GM23338 (cell line): ENCODE results near the gene CGB1. TPM values are rescaled to one million over a fixed set of nuclear protein-coding genes. Genes with fewer than 3 reads are reported as not detected.

Source experiments
- ATAC-seq: fragments of 200-7000 bp; cut with Tn5 transposase; 3 replicates; pipeline ENCODE4 v1.9.1; 2020
- DNase-seq: peaks from one replicate; pipeline ENCODE4 v3.0.0-alpha.2; 2015; ENCODE audit warnings: low spot score
- H2AFZ ChIP-seq: fragments of 200-600 bp; sonication (generic); 2 replicates; pipeline ENCODE4 v1.8.0; 2016; ENCODE audit warnings: antibody characterized with exemption, mild to moderate bottlenecking, moderate library complexity
- H3F3A ChIP-seq: fragments of 200-600 bp; sonication (generic); replicated peaks from 2 replicates; pipeline ENCODE4 v1.8.0; 2017; ENCODE audit warnings: antibody characterized with exemption, mixed run types, low read depth
- H3K27ac ChIP-seq: fragments of 200-600 bp; sonication (generic); 2 replicates; pipeline ENCODE4 v1.6.1; 2016; ENCODE audit warnings: low read depth
- H3K27me3 ChIP-seq: fragments of 200-600 bp; sonication (generic); 2 replicates; pipeline ENCODE4 v1.8.0; 2016; ENCODE audit warnings: mild to moderate bottlenecking, mixed run types, moderate library complexity; ENCODE audit not compliant: insufficient read depth
- H3K36me3 ChIP-seq: fragments of 200-600 bp; sonication (generic); 2 replicates; pipeline ENCODE4 v1.8.0; 2016; ENCODE audit warnings: mild to moderate bottlenecking; ENCODE audit not compliant: insufficient read depth
- H3K4me1 ChIP-seq: fragments of 200-600 bp; sonication (generic); 2 replicates; pipeline ENCODE4 v1.8.0; 2016; ENCODE audit warnings: mild to moderate bottlenecking, moderate library complexity; ENCODE audit not compliant: insufficient read depth
- H3K4me2 ChIP-seq: fragments of 200-600 bp; sonication (generic); 2 replicates; pipeline ENCODE4 v1.7.1; 2017; ENCODE audit warnings: mixed run types
- H3K4me3 ChIP-seq: fragments of 200-600 bp; sonication (generic); 2 replicates; pipeline ENCODE4 v1.6.1; 2016; ENCODE audit warnings: mixed run types
- H3K79me2 ChIP-seq: fragments of 200-600 bp; sonication (generic); replicated peaks from 2 replicates; pipeline ENCODE4 v1.8.0; 2017; ENCODE audit warnings: mild to moderate bottlenecking; ENCODE audit not compliant: insufficient read depth
- H3K9me2 ChIP-seq: fragments of 200-600 bp; sonication (generic); 2 replicates; pipeline ENCODE4 v1.8.0; 2017; ENCODE audit not compliant: insufficient read depth
- H4K20me1 ChIP-seq: fragments of 200-600 bp; sonication (generic); replicated peaks from 2 replicates; pipeline ENCODE4 v1.8.0; 2017; ENCODE audit warnings: mild to moderate bottlenecking; ENCODE audit not compliant: insufficient read depth
- H3K27ac Mint-ChIP-seq: 2 replicates; pipeline ENCODE4 v1.8.0; 2020; ENCODE audit warnings: inconsistent platforms, mild to moderate bottlenecking, moderate library complexity, mixed read lengths
- H3K27me3 Mint-ChIP-seq: 3 replicates; pipeline ENCODE4 v1.8.0; 2022; ENCODE audit warnings: low read depth, mild to moderate bottlenecking, moderate library complexity, mixed read lengths, inconsistent platforms; ENCODE audit not compliant: insufficient read depth, poor library complexity
- H3K36me3 Mint-ChIP-seq: 3 replicates; pipeline ENCODE4 v1.8.0; 2021; ENCODE audit warnings: low read depth, mild to moderate bottlenecking, inconsistent platforms, moderate library complexity, mixed read lengths
- H3K4me1 Mint-ChIP-seq: 3 replicates; pipeline ENCODE4 v1.8.0; 2020; ENCODE audit warnings: mild to moderate bottlenecking, inconsistent platforms, mixed read lengths
- H3K4me3 Mint-ChIP-seq: 3 replicates; pipeline ENCODE4 v1.8.0; 2021; ENCODE audit warnings: moderate library complexity, mild to moderate bottlenecking, inconsistent platforms, mixed read lengths
- H3K9me3 Mint-ChIP-seq: 3 replicates; pipeline ENCODE4 v1.8.0; 2020; ENCODE audit warnings: moderate library complexity, mild to moderate bottlenecking, inconsistent platforms, mixed read lengths
- CREB1 ChIP-seq: fragments of 250-450 bp; sonication (Bioruptor Pico); IDR thresholded peaks from 2 replicates; pipeline ENCODE4 v1.5.0; 2020; ENCODE audit warnings: low read depth, mild to moderate bottlenecking, moderate library complexity
- EZH2 ChIP-seq: fragments of 200-600 bp; sonication (generic); IDR thresholded peaks from one replicate; pipeline ENCODE4 v1.8.0; 2017; ENCODE audit warnings: antibody characterized with exemption, mild to moderate bottlenecking, low read depth; ENCODE audit not compliant: unreplicated experiment
- EZH2phosphoT487 ChIP-seq: fragments of 200-600 bp; sonication (generic); IDR thresholded peaks from one replicate; pipeline ENCODE4 v1.8.1; 2018; ENCODE audit warnings: antibody characterized with exemption; ENCODE audit not compliant: unreplicated experiment
- JUNB ChIP-seq: IDR thresholded peaks from one replicate; pipeline ENCODE4 v1.6.1; 2016; ENCODE audit warnings: antibody characterized with exemption; ENCODE audit not compliant: unreplicated experiment
- NANOG ChIP-seq: IDR thresholded peaks from 2 replicates; pipeline ENCODE4 v1.6.1; 2016; ENCODE audit warnings: antibody characterized with exemption, borderline replicate concordance
- POLR2AphosphoS5 ChIP-seq: IDR thresholded peaks from 2 replicates; pipeline ENCODE4 v1.6.1; 2016; ENCODE audit warnings: antibody characterized with exemption, low read depth
- STAT1 ChIP-seq: IDR thresholded peaks from one replicate; pipeline ENCODE4 v1.6.1; 2016; ENCODE audit warnings: antibody characterized with exemption; ENCODE audit not compliant: unreplicated experiment
- ZNF331 ChIP-seq: fragments of 250-450 bp; sonication (Bioruptor Pico); IDR thresholded peaks from 2 replicates; pipeline ENCODE4 v1.5.0; 2020; ENCODE audit warnings: low read depth, mild to moderate bottlenecking, moderate library complexity
- polyA plus RNA-seq: library from polyadenylated mRNA; unstranded; fragments of >200 nt; fragmentation: Nextera tagmentation; extraction: Ambion mirVana; gene quantifications from 2 replicates; pipeline ENCODE4 v1.2.1, GENCODE V29; 2016
- total RNA-seq: library from RNA; depleted of rRNA; stranded (reverse); fragments of >200 nt; shearing (Covaris generic); gene quantifications from 2 replicates; pipeline ENCODE4 v1.2.3, GENCODE V29; 2014
- TF ChIP-seq, protein P1 (sequence below), 2 experiments: fragments of 200-600 bp in 1 of 2; sonication (generic) in 1 of 2; conservative IDR thresholded peaks; 2 replicates each; pipeline versions ENCODE4 v1.5.1 to v1.6.1; 2016 to 2017; ENCODE audit warnings: antibody characterized with exemption in 2 of 2, low read depth in 2 of 2, mild to moderate bottlenecking in 2 of 2, moderate library complexity in 1 of 2
- TF ChIP-seq, protein P2 (sequence below): fragments of 250-450 bp; sonication (Bioruptor Pico); IDR thresholded peaks from 2 replicates; pipeline ENCODE4 v1.5.0; 2020; ENCODE audit warnings: mild to moderate bottlenecking, moderate library complexity
- TF ChIP-seq, protein P3 (sequence below): IDR thresholded peaks from 2 replicates; pipeline ENCODE4 v1.6.1; 2016; ENCODE audit warnings: antibody characterized with exemption

CGB1 gene
- total and polyA plus RNA-seq, 2 experiments from 2014 or later = 0.52 TPM; not detected in 1

DNA sequence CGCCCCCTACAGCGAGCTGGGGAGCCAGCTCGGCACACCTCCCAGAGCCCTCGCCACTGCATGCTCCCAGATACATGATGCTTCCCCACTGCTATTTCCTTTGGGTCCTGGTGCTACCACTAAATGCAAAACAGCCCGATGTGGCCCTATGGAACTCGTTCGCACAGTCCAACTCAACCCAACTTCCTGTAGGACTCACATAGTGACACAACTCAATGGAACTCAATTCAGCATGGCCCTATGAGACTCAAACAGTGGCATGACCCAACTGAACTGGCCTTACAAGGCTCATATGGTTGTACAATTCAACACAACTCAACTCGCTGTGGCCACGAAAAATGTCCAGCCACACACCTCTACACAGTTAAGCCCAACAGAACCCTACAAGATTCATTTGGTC lies 32.3 kb upstream of the CGB1 start (continued):
- TF ChIP-seq STAT1 (no peak), NANOG (no peak), EZH2phosphoT487 (no peak)

DNA sequence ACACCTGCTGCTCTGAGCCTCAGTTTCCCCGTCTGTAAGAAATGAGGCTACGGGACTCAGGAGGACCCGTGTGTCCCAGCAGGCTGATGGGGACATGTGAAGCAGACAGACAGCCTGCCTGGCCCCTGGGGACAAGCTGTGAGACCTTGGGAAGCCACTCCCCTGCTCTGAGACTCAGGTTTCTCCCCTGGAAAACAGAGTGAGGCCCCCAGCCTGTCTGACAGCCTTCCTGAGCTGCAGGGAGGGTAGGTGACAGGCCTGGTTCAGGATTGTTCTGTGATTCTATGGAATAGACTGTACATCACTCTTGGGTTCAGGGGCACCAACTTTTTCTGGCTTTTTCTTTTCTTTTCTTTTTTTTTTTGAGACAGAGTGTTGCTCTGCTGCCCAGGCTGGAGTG lies 30.9 kb upstream of the CGB1 start:
- Histone ChIP-seq H3K4me1 (peaks cover 34% of the 10 kb centered on the region), H4K20me1 (no peaks in the 10 kb centered on the region), H3K27me3 (peaks cover 71% of the 10 kb centered on the region), H3K4me2 (no peak overlapping the region), H2AFZ (no peak overlapping the region), H3K79me2 (no peaks in the 10 kb centered on the region), H3F3A (no peaks in the 10 kb centered on the region), H3K27ac (no peak overlapping the region), H3K9me2 (0 out of 2 replicates have a peak, but pooled peaks cover 6% of the 10 kb centered on the region), H3K4me3 (no peak overlapping the region), H3K36me3 (no peaks in the 10 kb centered on the region)
- no peak for DNase-seq
- Mint-ChIP-seq H3K27ac (no peak overlapping the region), H3K4me1 (peaks cover 36% of the 10 kb centered on the region), H3K4me3 (no peak overlapping the region), H3K36me3 (peaks cover 7% of the 10 kb centered on the region), H3K9me3 (peaks cover 20% of the 10 kb centered on the region), H3K27me3 (peaks cover 57% of the 10 kb centered on the region)
- TF ChIP-seq NANOG (no peak), STAT1 (no peak), POLR2AphosphoS5 (no peak), JUNB (no peak), CREB1 (CRISPR knock-in tag) (no peak), ZNF331 (CRISPR knock-in tag) (no peak), EZH2phosphoT487 (no peak), EZH2 (no peak)
- TF ChIP-seq, protein P1, sequence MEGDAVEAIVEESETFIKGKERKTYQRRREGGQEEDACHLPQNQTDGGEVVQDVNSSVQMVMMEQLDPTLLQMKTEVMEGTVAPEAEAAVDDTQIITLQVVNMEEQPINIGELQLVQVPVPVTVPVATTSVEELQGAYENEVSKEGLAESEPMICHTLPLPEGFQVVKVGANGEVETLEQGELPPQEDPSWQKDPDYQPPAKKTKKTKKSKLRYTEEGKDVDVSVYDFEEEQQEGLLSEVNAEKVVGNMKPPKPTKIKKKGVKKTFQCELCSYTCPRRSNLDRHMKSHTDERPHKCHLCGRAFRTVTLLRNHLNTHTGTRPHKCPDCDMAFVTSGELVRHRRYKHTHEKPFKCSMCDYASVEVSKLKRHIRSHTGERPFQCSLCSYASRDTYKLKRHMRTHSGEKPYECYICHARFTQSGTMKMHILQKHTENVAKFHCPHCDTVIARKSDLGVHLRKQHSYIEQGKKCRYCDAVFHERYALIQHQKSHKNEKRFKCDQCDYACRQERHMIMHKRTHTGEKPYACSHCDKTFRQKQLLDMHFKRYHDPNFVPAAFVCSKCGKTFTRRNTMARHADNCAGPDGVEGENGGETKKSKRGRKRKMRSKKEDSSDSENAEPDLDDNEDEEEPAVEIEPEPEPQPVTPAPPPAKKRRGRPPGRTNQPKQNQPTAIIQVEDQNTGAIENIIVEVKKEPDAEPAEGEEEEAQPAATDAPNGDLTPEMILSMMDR (conservative IDR thresholded peaks at IDR 0.05; ENCODE audit: low read depth in 2 of 2) = no peak
- TF ChIP-seq, protein P2, sequence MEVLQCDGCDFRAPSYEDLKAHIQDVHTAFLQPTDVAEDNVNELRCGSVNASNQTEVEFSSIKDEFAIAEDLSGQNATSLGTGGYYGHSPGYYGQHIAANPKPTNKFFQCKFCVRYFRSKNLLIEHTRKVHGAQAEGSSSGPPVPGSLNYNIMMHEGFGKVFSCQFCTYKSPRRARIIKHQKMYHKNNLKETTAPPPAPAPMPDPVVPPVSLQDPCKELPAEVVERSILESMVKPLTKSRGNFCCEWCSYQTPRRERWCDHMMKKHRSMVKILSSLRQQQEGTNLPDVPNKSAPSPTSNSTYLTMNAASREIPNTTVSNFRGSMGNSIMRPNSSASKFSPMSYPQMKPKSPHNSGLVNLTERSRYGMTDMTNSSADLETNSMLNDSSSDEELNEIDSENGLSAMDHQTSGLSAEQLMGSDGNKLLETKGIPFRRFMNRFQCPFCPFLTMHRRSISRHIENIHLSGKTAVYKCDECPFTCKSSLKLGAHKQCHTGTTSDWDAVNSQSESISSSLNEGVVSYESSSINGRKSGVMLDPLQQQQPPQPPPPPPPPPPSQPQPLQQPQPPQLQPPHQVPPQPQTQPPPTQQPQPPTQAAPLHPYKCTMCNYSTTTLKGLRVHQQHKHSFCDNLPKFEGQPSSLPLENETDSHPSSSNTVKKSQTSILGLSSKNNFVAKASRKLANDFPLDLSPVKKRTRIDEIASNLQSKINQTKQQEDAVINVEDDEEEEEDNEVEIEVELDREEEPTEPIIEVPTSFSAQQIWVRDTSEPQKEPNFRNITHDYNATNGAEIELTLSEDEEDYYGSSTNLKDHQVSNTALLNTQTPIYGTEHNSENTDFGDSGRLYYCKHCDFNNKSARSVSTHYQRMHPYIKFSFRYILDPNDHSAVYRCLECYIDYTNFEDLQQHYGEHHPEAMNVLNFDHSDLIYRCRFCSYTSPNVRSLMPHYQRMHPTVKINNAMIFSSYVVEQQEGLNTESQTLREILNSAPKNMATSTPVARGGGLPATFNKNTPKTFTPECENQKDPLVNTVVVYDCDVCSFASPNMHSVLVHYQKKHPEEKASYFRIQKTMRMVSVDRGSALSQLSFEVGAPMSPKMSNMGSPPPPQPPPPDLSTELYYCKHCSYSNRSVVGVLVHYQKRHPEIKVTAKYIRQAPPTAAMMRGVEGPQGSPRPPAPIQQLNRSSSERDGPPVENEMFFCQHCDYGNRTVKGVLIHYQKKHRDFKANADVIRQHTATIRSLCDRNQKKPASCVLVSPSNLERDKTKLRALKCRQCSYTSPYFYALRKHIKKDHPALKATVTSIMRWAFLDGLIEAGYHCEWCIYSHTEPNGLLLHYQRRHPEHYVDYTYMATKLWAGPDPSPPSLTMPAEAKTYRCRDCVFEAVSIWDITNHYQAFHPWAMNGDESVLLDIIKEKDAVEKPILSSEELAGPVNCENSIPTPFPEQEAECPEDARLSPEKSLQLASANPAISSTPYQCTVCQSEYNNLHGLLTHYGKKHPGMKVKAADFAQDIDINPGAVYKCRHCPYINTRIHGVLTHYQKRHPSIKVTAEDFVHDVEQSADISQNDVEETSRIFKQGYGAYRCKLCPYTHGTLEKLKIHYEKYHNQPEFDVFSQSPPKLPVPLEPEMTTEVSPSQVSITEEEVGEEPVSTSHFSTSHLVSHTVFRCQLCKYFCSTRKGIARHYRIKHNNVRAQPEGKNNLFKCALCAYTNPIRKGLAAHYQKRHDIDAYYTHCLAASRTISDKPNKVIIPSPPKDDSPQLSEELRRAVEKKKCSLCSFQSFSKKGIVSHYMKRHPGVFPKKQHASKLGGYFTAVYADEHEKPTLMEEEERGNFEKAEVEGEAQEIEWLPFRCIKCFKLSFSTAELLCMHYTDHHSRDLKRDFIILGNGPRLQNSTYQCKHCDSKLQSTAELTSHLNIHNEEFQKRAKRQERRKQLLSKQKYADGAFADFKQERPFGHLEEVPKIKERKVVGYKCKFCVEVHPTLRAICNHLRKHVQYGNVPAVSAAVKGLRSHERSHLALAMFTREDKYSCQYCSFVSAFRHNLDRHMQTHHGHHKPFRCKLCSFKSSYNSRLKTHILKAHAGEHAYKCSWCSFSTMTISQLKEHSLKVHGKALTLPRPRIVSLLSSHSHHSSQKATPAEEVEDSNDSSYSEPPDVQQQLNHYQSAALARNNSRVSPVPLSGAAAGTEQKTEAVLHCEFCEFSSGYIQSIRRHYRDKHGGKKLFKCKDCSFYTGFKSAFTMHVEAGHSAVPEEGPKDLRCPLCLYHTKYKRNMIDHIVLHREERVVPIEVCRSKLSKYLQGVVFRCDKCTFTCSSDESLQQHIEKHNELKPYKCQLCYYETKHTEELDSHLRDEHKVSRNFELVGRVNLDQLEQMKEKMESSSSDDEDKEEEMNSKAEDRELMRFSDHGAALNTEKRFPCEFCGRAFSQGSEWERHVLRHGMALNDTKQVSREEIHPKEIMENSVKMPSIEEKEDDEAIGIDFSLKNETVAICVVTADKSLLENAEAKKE = no peak
- TF ChIP-seq, protein P3, sequence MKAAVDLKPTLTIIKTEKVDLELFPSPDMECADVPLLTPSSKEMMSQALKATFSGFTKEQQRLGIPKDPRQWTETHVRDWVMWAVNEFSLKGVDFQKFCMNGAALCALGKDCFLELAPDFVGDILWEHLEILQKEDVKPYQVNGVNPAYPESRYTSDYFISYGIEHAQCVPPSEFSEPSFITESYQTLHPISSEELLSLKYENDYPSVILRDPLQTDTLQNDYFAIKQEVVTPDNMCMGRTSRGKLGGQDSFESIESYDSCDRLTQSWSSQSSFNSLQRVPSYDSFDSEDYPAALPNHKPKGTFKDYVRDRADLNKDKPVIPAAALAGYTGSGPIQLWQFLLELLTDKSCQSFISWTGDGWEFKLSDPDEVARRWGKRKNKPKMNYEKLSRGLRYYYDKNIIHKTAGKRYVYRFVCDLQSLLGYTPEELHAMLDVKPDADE = no peak
- ATAC-seq = no peak
